HFFc6 (cell line): Measurements from ENCODE around the gene ST7. TPM values are rescaled to one million over a fixed set of nuclear protein-coding genes. Genes with fewer than 3 reads are reported as not detected.

ENCODE experiments used
- DNase-seq: peaks from one replicate; pipeline ENCODE4 v3.0.0-alpha.2; 2018
- H3K27ac Mint-ChIP-seq: 2 replicates; pipeline ENCODE4 v1.8.0; 2020; ENCODE audit warnings: mild to moderate bottlenecking, mixed read lengths
- H3K27me3 Mint-ChIP-seq: 2 replicates; pipeline ENCODE4 v1.8.0; 2021; ENCODE audit warnings: mild to moderate bottlenecking, moderate library complexity, mixed read lengths; ENCODE audit not compliant: insufficient read depth
- H3K36me3 Mint-ChIP-seq: 2 replicates; pipeline ENCODE4 v1.8.0; 2021; ENCODE audit warnings: low read depth, mixed read lengths
- H3K4me1 Mint-ChIP-seq: 2 replicates; pipeline ENCODE4 v1.8.0; 2020; ENCODE audit warnings: low read depth, mixed read lengths
- H3K4me3 Mint-ChIP-seq: 2 replicates; pipeline ENCODE4 v1.8.0; 2020; ENCODE audit warnings: mild to moderate bottlenecking, moderate library complexity, mixed read lengths
- H3K9me3 Mint-ChIP-seq: 2 replicates; pipeline ENCODE4 v1.8.0; 2020; ENCODE audit warnings: mild to moderate bottlenecking, mixed read lengths
- total RNA-seq, 6 experiments: library from RNA; stranded (reverse); fragmentation: NEBNext Ultra II Directional; extraction: Animal tissue kit (Norgen Biotek cat#: 25700); gene quantifications; 2 replicates in 1 of 6; 3 replicates in 5 of 6; pipeline ENCODE4 v1.2.3, GENCODE V29; 2021
- TF ChIP-seq, protein P1 (sequence below): fragments of 200-600 bp; sonication (generic); IDR thresholded peaks from 2 replicates; pipeline ENCODE4 v1.5.0; 2021; ENCODE audit warnings: antibody characterized with exemption, mild to moderate bottlenecking

The ST7 gene
- total RNA-seq, 6 experiments from 2014 or later: 13.5 to 18.8 (median 16.8) TPM

DNA sequence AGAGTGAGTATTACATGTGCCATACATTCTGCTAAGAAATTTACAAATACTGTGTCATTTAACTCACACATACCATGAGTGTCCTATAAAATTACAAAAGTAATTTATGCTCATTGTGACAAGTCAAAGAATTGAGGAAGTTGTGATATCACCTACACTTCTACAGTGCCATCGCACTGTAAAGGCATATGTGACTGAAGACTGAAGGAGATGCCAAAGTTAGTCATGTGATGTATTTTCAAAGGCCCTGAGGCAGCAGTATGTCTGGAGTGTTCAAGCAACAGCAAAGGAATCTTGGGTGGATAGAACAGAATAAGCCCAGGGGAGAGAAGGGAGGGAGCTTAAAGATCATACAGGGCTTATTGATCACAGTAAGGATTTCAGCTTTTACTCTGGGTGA is 192.8 kb downstream of the ST7 start:
- DNase-seq: no peak
- H3K9me3 Mint-ChIP-seq: no peaks in the 10 kb centered on the region
- H3K27me3 Mint-ChIP-seq: no peaks in the 10 kb centered on the region
- H3K36me3 Mint-ChIP-seq: peaks cover 11% of the 10 kb centered on the region
- peaks cover 24% of the 10 kb centered on the region for H3K4me1 Mint-ChIP-seq
- H3K4me3 Mint-ChIP-seq: no peak overlapping the region
- H3K27ac Mint-ChIP-seq: no peak overlapping the region
- TF ChIP-seq, protein P1, sequence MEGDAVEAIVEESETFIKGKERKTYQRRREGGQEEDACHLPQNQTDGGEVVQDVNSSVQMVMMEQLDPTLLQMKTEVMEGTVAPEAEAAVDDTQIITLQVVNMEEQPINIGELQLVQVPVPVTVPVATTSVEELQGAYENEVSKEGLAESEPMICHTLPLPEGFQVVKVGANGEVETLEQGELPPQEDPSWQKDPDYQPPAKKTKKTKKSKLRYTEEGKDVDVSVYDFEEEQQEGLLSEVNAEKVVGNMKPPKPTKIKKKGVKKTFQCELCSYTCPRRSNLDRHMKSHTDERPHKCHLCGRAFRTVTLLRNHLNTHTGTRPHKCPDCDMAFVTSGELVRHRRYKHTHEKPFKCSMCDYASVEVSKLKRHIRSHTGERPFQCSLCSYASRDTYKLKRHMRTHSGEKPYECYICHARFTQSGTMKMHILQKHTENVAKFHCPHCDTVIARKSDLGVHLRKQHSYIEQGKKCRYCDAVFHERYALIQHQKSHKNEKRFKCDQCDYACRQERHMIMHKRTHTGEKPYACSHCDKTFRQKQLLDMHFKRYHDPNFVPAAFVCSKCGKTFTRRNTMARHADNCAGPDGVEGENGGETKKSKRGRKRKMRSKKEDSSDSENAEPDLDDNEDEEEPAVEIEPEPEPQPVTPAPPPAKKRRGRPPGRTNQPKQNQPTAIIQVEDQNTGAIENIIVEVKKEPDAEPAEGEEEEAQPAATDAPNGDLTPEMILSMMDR: no peak

GRCh38 chr7:117146511-117146910 is 193.2 kb downstream of the ST7 start:
- Mint-ChIP-seq H3K9me3 (no peaks in the 10 kb centered on the region), H3K4me3 (no peak overlapping the region), H3K27ac (no peak overlapping the region), H3K27me3 (no peaks in the 10 kb centered on the region), H3K4me1 (peaks cover 24% of the 10 kb centered on the region), H3K36me3 (peaks cover 11% of the 10 kb centered on the region)
- DNase-seq: no peak
- TF ChIP-seq, protein P1: no peak

- Mint-ChIP-seq H3K36me3 (no peaks in the 10 kb centered on the region), H3K27ac (no peak overlapping the region), H3K4me1 (peaks cover 14% of the 10 kb centered on the region), H3K9me3 (no peaks in the 10 kb centered on the region), H3K27me3 (no peaks in the 10 kb centered on the region), H3K4me3 (no peak overlapping the region)
- TF ChIP-seq, protein P1: no peak
- no peak for DNase-seq
Measured at GRCh38 chr7:117148971-117149370, 195.7 kb downstream of the ST7 start.

DNA sequence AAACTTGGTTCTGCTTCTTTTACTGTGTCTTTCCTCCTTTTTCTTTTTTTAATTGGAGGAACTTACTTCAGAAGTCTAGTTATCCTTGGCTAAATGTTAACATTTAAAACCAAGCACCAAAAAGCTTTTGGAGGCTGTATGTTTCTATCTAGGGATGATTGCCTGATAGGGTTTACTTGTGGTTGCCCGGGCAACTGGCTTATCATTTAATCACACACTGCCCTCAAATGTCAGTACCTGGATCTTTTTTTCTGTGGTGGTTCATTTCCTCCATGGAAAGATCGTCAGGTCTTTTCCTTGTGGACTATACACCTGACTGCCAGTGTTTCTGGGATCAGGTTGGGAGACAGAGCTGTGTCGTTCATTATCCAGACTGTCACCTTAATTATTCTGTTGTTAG is 196.4 kb downstream of the ST7 start:
- TF ChIP-seq, protein P1: no peak
- H3K36me3 Mint-ChIP-seq: no peaks in the 10 kb centered on the region
- H3K27ac Mint-ChIP-seq: no peak overlapping the region
- H3K27me3 Mint-ChIP-seq: no peaks in the 10 kb centered on the region
- peaks cover 14% of the 10 kb centered on the region for H3K4me1 Mint-ChIP-seq
- no peak overlapping the region for H3K4me3 Mint-ChIP-seq
- DNase-seq: no peak
- H3K9me3 Mint-ChIP-seq: no peaks in the 10 kb centered on the region

DNA sequence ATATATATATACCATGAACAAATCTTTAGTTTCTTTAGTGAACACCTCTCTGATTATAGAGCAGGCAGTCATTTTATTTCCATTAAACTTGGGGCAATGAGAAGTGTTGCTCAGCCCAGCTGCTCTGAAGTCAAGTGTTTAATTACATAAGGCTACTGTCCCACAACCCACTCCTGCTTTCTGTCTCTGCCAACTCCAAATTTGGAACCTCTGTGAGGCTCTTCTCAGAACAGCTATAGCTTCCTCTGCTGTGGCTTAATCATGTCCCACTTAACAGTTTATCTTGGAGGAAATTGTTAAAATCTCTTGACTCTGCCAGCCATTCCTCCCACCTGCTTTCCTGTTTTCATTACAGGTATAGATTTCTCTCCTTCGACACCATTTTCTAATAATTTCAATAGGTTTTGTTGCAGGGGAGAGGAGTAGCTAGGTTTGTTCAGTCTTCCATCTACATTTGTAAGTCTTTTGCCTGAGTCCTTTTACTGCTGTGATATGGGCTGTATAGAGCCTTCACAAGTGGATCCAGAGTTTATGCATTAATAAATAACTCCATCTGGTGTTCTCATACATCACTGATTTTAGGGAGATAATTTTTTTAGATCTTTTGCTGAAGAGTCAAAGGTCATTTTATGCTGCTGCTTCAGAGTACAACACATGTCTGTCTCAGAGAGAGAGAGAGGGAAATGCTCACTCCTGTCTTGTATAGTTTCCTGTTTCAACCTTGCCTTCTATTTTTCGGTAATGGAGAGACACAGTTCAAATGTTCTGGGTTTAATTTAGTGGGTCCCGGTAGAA is 199.1 kb downstream of the ST7 start:
- no peaks in the 10 kb centered on the region for H3K9me3 Mint-ChIP-seq
- DNase-seq: no peak
- TF ChIP-seq, protein P1: no peak

More for the DNA sequence above, 199.1 kb downstream of the ST7 start:
- Mint-ChIP-seq H3K4me1 (no peaks in the 10 kb centered on the region), H3K27me3 (no peaks in the 10 kb centered on the region), H3K4me3 (no peak overlapping the region), H3K36me3 (no peaks in the 10 kb centered on the region), H3K27ac (no peak overlapping the region)
